Activated naive CD4-positive, alpha-beta T cell treated with anti-CD3 and anti-CD28 coated beads for 36 hours (primary cell): ENCODE data around the gene PAPPA. TPM values are rescaled to one million over a fixed set of nuclear protein-coding genes. Genes with fewer than 3 reads are reported as not detected.

Experiments used
- CTCF ChIA-PET: fragments of 350-600 bp; sonication (Branson Sonifier 250); formaldehyde crosslinking; loops from one replicate; lab custom pipeline; 2021; ENCODE audit warnings: antibody characterized with exemption; lab: Charles Lee
- DNase-seq: peaks from one replicate; pipeline ENCODE4 v3.0.0-alpha.2; 2020
- H3K27ac Mint-ChIP-seq: one replicate; pipeline ENCODE4 v1.8.0; 2021; ENCODE audit warnings: mild to moderate bottlenecking, mixed read lengths
- H3K27me3 Mint-ChIP-seq: one replicate; pipeline ENCODE4 v1.8.0; 2021; ENCODE audit warnings: low read depth, mixed read lengths
- H3K36me3 Mint-ChIP-seq: one replicate; pipeline ENCODE4 v1.8.0; 2021; ENCODE audit warnings: low read depth, mixed read lengths
- H3K4me1 Mint-ChIP-seq: one replicate; pipeline ENCODE4 v1.8.0; 2021; ENCODE audit warnings: low read depth, mixed read lengths
- H3K4me3 Mint-ChIP-seq: one replicate; pipeline ENCODE4 v1.8.0; 2021; ENCODE audit warnings: mild to moderate bottlenecking, moderate library complexity, mixed read lengths
- H3K9me3 Mint-ChIP-seq: one replicate; pipeline ENCODE4 v1.8.0; 2021; ENCODE audit warnings: mixed read lengths
- intact Hi-C: fragments of 100-400 bp; cut with micrococcal nuclease; formaldehyde crosslinking; loops from one replicate; pipeline ENCODE4 v1.15.1; 2023
- total RNA-seq, 2 experiments: library from RNA; stranded (reverse); gene quantifications; one replicate each; pipeline ENCODE4 v1.2.3, GENCODE V29; 2021

The PAPPA gene
- total RNA-seq, 2 experiments from 2014 or later = not detected

DNA sequence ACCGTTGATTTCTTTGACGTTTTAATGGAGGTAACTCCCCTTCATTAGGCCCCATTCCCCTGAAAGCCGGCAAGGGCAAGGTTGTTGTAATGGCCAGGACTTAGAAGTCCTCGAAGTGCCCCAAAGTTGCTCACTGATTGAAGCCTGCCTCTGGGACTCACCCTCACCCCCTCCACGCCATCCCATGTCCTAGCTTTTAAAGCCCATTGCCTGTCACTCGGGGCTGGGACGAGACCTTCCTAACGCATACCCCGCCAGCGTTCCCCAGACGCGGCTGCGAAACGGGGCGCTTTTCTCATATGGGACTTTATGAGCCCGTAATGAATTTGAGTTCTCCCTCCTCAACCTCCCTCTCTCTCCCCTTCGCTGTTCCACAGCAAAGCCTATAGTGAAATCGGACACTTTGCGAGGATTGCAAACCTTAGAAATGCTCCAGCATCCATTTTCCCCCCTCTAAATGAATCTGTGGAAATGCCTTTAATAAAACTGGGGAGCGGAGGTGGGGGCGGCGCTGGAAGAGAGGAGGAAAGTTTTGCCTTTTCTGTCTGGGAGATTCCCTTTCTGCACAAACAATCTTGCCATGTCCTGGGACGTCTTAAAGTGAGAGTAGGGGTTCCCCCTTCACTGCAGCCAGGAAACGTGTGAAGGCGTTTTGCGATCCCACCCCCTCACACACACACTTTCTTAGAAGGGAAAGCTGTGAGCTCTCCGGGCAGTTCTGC is 1.5 kb downstream of the PAPPA start:
- no peaks in the 10 kb centered on the region for H3K9me3 Mint-ChIP-seq
- peaks cover 15% of the 10 kb centered on the region for H3K4me1 Mint-ChIP-seq
- H3K4me3 Mint-ChIP-seq = no peak overlapping the region
- CTCF ChIA-PET = no interaction called here
- peaks cover 72% of the 10 kb centered on the region for H3K27me3 Mint-ChIP-seq
- intact Hi-C loops = loop anchor here (5.0 kb wide), 1 partner anchor 417 kb away; no protein-coding TSS in a partner anchor
- no peak overlapping the region for H3K27ac Mint-ChIP-seq
- H3K36me3 Mint-ChIP-seq = no peaks in the 10 kb centered on the region
- DNase-seq = peak; percentile 21

DNA sequence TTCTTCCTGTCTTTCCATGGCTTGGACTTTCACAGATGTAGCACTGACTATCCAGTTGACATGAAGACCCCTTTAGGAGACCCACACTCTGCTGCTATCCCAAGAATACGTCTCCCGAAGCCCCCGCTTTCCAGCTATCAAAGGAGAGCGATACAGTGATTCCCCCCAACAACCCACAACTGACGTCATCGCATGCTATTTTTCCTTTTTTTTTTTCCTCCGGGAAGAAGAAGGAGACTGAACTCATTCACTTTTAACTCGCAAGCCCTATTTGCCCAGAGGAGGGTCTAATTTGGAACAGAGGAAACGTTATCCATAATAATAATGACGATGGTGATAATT is 2.1 kb downstream of the PAPPA start:
- no peaks in the 10 kb centered on the region for H3K36me3 Mint-ChIP-seq
- no peak overlapping the region for H3K4me3 Mint-ChIP-seq
- peaks cover 73% of the 10 kb centered on the region for H3K27me3 Mint-ChIP-seq
- H3K27ac Mint-ChIP-seq = no peak overlapping the region
- peaks cover 15% of the 10 kb centered on the region for H3K4me1 Mint-ChIP-seq
- no peak for DNase-seq
- no peaks in the 10 kb centered on the region for H3K9me3 Mint-ChIP-seq
- CTCF ChIA-PET = no interaction called here
- intact Hi-C loops = loop anchor here (5.0 kb wide), 1 partner anchor 417 kb away; no protein-coding TSS in a partner anchor

DNA sequence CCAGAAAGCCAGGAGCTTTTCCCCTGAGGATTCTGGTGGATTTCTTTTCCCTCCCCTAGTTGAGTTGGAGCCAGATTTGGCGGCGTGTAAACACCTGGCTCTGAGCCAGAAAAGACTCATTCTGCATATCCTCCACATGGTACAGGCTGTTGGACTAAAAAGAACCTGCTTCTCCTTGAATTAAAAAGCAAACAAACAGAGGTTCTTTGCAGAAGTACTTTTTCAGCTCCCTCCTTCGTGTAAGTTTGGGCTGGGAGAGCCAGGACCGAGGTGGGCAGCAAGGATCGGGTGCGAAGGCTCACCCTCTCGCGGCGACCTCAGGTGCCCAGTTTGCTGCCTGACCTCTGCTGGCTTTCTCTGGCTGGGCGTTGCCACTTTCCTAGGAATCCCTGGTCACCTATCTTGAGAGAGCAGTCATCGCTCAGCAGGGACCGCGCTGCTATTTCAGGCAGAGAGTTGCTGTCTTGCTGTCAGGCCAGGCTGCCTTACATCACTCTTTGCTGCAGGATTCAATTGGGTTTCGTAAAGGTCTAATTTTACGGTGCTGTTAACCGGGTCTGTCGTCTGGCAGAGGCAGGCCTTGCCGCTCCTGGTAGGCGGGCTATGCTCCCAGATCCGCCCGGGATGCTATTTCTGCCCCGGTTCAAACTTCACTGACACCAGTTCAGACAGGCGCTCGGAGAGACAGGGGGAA is 3.2 kb downstream of the PAPPA start:
- H3K4me1 Mint-ChIP-seq = peaks cover 15% of the 10 kb centered on the region
- peak; percentile 4 for DNase-seq
- no peaks in the 10 kb centered on the region for H3K9me3 Mint-ChIP-seq
- no peaks in the 10 kb centered on the region for H3K36me3 Mint-ChIP-seq
- H3K27ac Mint-ChIP-seq = no peak overlapping the region
- CTCF ChIA-PET = no interaction called here
- H3K27me3 Mint-ChIP-seq = peaks cover 72% of the 10 kb centered on the region
- intact Hi-C loops = loop anchor here (5.0 kb wide), 1 partner anchor 416 kb away; no protein-coding TSS in a partner anchor
- no peak overlapping the region for H3K4me3 Mint-ChIP-seq

DNA sequence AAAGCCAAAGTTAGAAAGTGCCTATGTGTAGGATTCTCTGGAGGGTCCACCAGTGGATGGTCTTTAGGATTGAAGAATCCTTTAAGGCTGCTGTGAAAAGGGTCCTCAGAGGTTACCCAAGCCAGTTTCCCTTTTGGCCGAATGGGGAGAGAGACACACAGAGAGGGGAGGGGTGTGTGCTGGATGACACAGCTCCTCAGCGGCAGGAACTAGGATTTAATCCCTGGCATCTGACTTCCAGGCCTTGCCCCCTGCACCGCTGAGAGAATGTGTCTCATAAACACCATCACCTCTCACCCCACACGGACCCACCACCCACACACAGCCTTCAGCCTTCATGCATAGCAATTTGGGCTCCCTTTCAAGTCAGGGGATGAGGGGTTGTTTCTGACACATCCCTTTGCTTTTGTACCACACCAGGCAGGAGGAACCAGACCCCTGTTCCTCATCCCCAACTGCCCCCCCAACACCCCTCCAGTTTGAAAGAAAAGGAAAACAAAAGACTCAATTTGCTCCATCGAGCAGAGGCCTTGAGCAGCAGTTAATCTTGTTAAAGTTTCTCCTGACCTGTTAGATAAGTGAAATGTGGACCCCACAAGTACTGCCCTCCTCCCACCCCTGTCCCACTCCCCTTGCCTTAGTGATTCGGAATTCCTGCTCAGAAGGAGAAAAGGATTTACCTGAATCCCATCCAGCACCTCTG is 4.0 kb downstream of the PAPPA start:
- Mint-ChIP-seq H3K36me3 (no peaks in the 10 kb centered on the region), H3K9me3 (no peaks in the 10 kb centered on the region), H3K27me3 (peaks cover 65% of the 10 kb centered on the region), H3K27ac (no peak overlapping the region), H3K4me1 (peaks cover 15% of the 10 kb centered on the region), H3K4me3 (no peak overlapping the region)
- no peak for DNase-seq
- intact Hi-C loops = loop anchor here (5.0 kb wide), 1 partner anchor 415 kb away; no protein-coding TSS in a partner anchor
- CTCF ChIA-PET = no interaction called here

DNA sequence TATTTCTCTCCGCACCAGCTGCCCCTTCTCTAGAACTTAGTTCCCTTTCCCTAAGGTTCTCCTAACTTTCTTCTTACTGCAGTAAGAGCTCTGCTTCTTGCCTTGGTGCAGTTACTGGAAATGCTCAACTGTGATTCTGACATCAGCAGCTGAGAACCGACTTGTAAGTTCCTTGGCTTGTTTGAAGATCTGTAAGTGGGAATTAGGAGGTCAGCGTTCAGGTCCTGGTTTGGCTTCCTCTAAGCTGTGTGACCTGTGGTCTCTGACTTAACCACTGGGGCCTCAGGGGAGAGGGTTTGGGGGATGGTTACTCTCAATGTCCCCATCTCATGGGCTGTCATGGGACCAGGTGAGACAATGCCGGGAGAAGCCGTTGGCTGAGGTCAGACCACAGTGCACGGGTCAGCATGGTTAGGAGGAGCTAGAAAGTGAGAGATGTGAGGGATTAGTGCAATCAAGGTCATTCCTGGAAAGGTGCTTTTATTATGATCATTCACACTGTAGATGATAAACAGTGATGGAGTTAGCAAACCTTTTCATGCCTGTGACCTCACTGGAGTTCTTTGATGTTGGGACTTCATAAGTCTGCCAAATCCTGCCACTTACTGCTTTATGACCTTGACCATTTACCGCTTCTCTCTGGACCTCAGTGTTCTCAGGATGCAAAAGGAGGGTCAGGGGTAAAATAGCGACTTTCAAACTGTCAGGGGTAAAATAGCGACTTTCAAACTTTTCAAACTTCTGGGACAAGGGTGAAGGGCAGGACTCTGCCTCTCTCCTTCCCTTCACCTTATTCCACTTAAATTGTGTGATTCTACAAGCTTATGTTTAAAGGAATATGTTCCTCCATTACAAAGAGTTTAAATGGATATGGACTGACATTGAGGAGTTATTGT is 7.3 kb downstream of the PAPPA start:
- no peak overlapping the region for H3K27ac Mint-ChIP-seq
- CTCF ChIA-PET = no interaction called here
- intact Hi-C loops = loop anchor here (10.0 kb wide), 1 partner anchor 334 kb away; no protein-coding TSS in a partner anchor

DNA sequence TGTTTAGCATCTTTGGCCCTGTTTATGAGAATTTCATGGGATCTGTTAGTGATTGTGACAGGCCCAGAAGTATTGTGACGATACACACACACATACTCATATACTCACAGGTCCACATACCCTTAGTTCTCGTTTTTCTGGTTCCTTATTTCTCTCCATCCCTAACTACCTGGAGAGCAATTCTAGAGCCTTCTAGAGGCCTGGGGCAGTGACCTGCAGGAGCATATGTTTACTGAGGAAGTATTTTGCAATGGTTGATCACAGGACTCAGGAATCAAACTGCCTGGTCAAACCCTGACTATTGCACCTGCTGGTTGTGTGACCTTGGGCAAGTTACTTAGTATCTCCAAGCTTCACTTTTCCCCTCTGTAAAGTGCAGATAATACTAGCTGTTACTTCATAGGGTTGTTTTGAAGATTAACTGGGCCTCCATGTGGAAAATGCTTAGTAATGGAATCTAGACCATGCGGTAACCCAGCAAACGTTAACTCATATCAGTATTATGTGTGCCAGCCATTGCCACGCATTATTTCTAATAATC is 8.7 kb downstream of the PAPPA start:
- intact Hi-C loops = loop anchor here (10.0 kb wide), 1 partner anchor 332 kb away; no protein-coding TSS in a partner anchor
- Mint-ChIP-seq H3K27me3 (peaks cover 28% of the 10 kb centered on the region), H3K36me3 (no peaks in the 10 kb centered on the region), H3K27ac (no peak overlapping the region), H3K4me3 (no peak overlapping the region), H3K4me1 (no peaks in the 10 kb centered on the region), H3K9me3 (no peaks in the 10 kb centered on the region)
- no peak for DNase-seq
- CTCF ChIA-PET = no interaction called here

More for the DNA sequence above, 7.3 kb downstream of the PAPPA start:
- no peaks in the 10 kb centered on the region for H3K36me3 Mint-ChIP-seq
- no peaks in the 10 kb centered on the region for H3K9me3 Mint-ChIP-seq
- no peak for DNase-seq
- peaks cover 38% of the 10 kb centered on the region for H3K27me3 Mint-ChIP-seq
- H3K4me3 Mint-ChIP-seq = no peak overlapping the region
- H3K4me1 Mint-ChIP-seq = no peaks in the 10 kb centered on the region

DNA sequence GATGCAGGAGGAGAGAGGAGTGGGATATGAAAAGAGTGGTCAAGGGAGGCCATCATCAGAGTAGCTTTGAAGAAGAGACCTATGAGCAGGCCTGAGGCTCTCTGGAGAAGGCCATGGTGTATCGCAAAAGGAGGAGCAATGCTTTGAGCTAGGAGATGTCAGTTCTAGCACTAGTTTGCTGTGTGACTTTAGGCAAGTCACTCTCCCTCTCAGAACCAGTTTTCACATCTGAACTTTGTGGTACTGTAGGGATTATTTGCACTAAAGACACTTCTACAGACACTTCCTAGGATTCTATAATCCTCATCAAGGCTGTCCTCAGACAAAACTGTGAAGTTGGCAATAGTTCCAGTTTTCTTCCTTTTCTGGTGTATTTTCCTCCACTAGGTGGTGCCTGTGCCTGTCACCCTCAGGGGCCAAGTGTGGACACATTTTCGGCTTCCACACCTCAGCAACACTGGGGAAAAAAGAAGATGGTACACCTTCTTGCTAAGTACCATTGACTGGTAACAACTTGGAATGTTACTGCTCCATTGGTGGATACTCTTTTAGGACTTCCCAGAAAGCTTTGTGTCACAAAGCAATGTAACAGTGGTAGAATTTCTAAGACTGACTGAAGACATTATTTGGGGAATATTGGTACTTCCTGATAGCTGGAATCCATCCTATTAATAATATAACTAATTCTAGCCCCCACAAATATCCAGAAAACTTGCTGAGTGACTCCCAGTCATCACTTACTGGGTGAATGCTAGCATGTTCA is 9.9 kb downstream of the PAPPA start:
- H3K27me3 Mint-ChIP-seq = peaks cover 20% of the 10 kb centered on the region
- intact Hi-C loops = loop anchor here (10.0 kb wide), 1 partner anchor 331 kb away; no protein-coding TSS in a partner anchor
- no peaks in the 10 kb centered on the region for H3K4me1 Mint-ChIP-seq
- CTCF ChIA-PET = no interaction called here
- DNase-seq = no peak
- H3K36me3 Mint-ChIP-seq = no peaks in the 10 kb centered on the region
- H3K27ac Mint-ChIP-seq = no peak overlapping the region
- H3K4me3 Mint-ChIP-seq = no peak overlapping the region
- H3K9me3 Mint-ChIP-seq = no peaks in the 10 kb centered on the region

DNA sequence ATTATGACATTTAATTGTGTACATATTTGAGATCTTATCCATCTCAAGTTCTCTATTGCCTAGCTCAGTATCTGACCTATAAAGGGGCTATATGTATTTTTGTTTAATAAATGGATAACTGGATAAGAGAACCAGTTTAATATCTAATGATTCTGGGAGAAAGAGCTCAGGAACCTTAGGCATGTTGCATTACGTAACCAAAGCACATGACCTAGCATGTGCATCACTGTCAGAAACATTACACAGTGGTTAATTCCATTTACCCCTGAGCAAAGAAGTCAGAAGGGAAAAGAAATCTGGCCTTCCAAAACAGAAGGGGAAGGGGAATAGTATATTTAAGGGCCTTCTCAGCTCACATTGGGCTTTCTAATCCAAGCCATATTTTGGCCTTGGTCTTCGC is 12.3 kb downstream of the PAPPA start:
- CTCF ChIA-PET = interaction anchor here (0.8 to 1.3 kb wide), 2 partner anchors 13 to 573 kb away, joined by 3 read pairs; no protein-coding TSS in a partner anchor
- intact Hi-C loops = loop anchor here (10.0 kb wide), 1 partner anchor 329 kb away; no protein-coding TSS in a partner anchor
- Mint-ChIP-seq H3K9me3 (no peaks in the 10 kb centered on the region), H3K4me1 (no peaks in the 10 kb centered on the region), H3K36me3 (no peaks in the 10 kb centered on the region), H3K4me3 (no peak overlapping the region), H3K27ac (no peak overlapping the region), H3K27me3 (peaks cover 7% of the 10 kb centered on the region)
- no peak for DNase-seq

DNA sequence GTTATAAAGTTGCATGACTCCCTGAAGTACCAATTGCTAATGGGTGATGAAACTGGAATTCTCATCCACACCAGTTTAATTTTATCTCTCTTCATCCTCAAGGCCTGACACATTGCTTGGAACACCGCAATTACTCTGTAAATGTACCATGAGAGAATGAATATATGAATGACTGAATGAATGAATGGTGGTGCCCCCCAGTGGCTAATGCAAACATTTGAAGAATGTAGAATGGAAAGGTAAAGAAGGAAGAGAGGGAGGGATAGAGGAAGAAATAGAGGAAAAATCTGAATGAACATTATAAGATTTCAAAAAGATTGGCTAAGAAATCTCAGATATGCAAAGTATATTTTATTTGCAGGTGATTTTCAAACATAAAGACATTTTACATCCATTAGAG is 13.1 kb downstream of the PAPPA start:
- H3K36me3 Mint-ChIP-seq = no peaks in the 10 kb centered on the region
- intact Hi-C loops = loop anchor here (10.0 kb wide), 1 partner anchor 328 kb away; no protein-coding TSS in a partner anchor
- H3K9me3 Mint-ChIP-seq = no peaks in the 10 kb centered on the region
- H3K27ac Mint-ChIP-seq = no peak overlapping the region
- H3K27me3 Mint-ChIP-seq = no peaks in the 10 kb centered on the region
- DNase-seq = no peak
- H3K4me3 Mint-ChIP-seq = no peak overlapping the region
- CTCF ChIA-PET = no interaction called here
- H3K4me1 Mint-ChIP-seq = no peaks in the 10 kb centered on the region

DNA sequence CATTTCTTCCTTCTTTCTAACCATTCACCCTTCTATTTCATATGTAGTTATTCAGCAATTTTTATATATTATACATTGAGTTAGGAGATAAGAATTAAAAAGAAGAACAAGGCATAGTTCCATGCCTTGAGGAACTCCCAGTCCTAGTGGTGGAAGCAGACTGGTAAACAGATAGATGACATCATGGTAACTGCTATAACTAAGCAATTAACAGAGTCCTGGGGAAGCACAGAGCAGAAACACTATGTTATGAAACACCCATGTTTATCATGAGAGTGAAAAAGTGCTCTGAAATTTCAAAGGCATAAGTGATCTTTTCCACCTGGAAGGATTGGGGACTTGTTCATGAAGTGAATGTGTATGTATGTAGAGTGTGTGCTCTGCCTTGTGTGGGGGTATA is 14.6 kb downstream of the PAPPA start:
- Mint-ChIP-seq H3K4me1 (no peaks in the 10 kb centered on the region), H3K27me3 (no peaks in the 10 kb centered on the region), H3K36me3 (no peaks in the 10 kb centered on the region), H3K9me3 (no peaks in the 10 kb centered on the region), H3K27ac (no peak overlapping the region), H3K4me3 (no peak overlapping the region)
- CTCF ChIA-PET = no interaction called here
- intact Hi-C loops = loop anchor here (10.0 kb wide), 1 partner anchor 327 kb away; no protein-coding TSS in a partner anchor
- DNase-seq = no peak

DNA sequence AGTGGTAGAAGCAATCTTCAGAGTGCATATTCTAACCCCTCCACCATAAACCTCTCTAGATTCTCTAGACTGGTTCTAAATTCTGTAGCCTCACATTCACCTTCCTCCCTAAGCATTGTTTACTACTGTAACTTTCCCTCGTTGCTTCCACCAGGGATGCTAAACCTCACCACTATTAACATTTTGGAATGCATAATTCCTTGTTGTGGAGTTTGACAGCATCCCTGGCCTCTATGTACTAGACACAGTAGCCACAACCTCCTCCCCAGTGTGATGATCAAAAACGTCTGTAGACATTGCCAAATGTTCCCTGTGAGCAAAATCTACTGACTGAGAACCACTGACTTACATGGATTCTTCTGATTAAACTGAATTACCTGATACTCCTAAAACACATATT is 18.6 kb downstream of the PAPPA start:
- CTCF ChIA-PET = no interaction called here
- intact Hi-C loops = no loop called here
- Mint-ChIP-seq H3K9me3 (no peaks in the 10 kb centered on the region), H3K27me3 (no peaks in the 10 kb centered on the region), H3K36me3 (no peaks in the 10 kb centered on the region), H3K4me1 (no peaks in the 10 kb centered on the region), H3K27ac (no peak overlapping the region), H3K4me3 (no peak overlapping the region)
- no peak for DNase-seq
